Transverse colon (tissue), 4 donors: Measurements from ENCODE around the gene ZFYVE21. TPM values are rescaled to one million over a fixed set of nuclear protein-coding genes. Genes with fewer than 3 reads are reported as not detected.

Source experiments
- DNase-seq: peaks from one replicate; pipeline ENCODE4 v3.0.0-alpha.2; 2019
- H3K27ac ChIP-seq, 4 donors: fragments of 200-600 bp; sonication (generic); 2 replicates each; pipeline ENCODE4 v1.5.1; 2016 to 2018; ENCODE audit warnings: inconsistent platforms in 4 of 4
- H3K27me3 ChIP-seq: fragments of 200-600 bp; sonication (generic); 2 replicates; pipeline ENCODE4 v1.5.1; 2017; ENCODE audit warnings: inconsistent platforms
- H3K36me3 ChIP-seq, 4 donors: fragments of 200-600 bp; sonication (generic); 2 replicates each; pipeline ENCODE4 v1.5.1; 2017 to 2019; ENCODE audit warnings: inconsistent platforms in 4 of 4
- H3K4me1 ChIP-seq, 4 donors: fragments of 200-600 bp; sonication (generic); 2 replicates each; pipeline ENCODE4 v1.5.1; 2017 to 2020; ENCODE audit warnings: inconsistent platforms in 4 of 4
- H3K4me3 ChIP-seq, 4 donors: fragments of 200-600 bp; sonication (generic); 1 replicate in 1 of 4; 2 replicates in 3 of 4; pipeline versions ENCODE4 v1.5.1 to v1.6.1; 2017 to 2019; ENCODE audit warnings: inconsistent platforms in 4 of 4
- H3K9me3 ChIP-seq, 2 donors: fragments of 200-600 bp; sonication (generic); 2 replicates each; pipeline ENCODE4 v1.5.1; 2017 to 2019; ENCODE audit warnings: inconsistent platforms in 2 of 2
- CTCF ChIP-seq, 5 experiments: fragments of 200-600 bp in 3 of 5; fragments of 450-650 bp in 2 of 5; sonication (generic) in 3 of 5; IDR thresholded peaks; 1 replicate in 2 of 5; 2 replicates in 3 of 5; pipeline ENCODE4 v1.5.1; 2016 to 2017; ENCODE audit warnings: antibody characterized with exemption in 5 of 5, inconsistent platforms in 3 of 5, mild to moderate bottlenecking in 2 of 5, moderate library complexity in 1 of 5
- EP300 ChIP-seq: sonication (generic); formaldehyde crosslinking; IDR thresholded peaks from one replicate; pipeline ENCODE4 v1.6.1; 2017; ENCODE audit warnings: antibody characterized with exemption, low read depth
- POLR2A ChIP-seq: fragments of 450-650 bp; IDR thresholded peaks from one replicate; pipeline ENCODE4 v1.6.1; 2016; ENCODE audit warnings: antibody characterized with exemption, mild to moderate bottlenecking, moderate library complexity
- POLR2AphosphoS5 ChIP-seq, 3 donors: sonication (generic); formaldehyde crosslinking; IDR thresholded peaks; one replicate each; pipeline ENCODE4 v1.6.1; 2016; ENCODE audit warnings: antibody characterized with exemption in 3 of 3
- WGBS, 2 donors: methylation state at CpG; one replicate each; pipeline ENCODE4 v1.1.5; 2018; ENCODE audit warnings: low coverage in 1 of 2; 5-methylcytosine and 5-hydroxymethylcytosine counted together
- in situ Hi-C, 4 donors: fragments of 200-750 bp; cut with MboI; loops; one replicate each; pipeline versions ENCODE4 v1.15.0 to v1.15.1; 2017; ENCODE audit warnings: low sequenced_read_pairs in 3 of 4, low pct_ligation_motif_present in 1 of 4, low pct_unique_long_range_greater_than_20kb in 1 of 4
- intact Hi-C: fragments of 100-400 bp; cut with DNase I; formaldehyde crosslinking; loops from one replicate; pipeline ENCODE4 v1.15.1; 2023; ENCODE audit warnings: low total_unique reads
- total RNA-seq, 4 donors: library from RNA; depleted of rRNA; stranded (reverse); fragments of >200 nt; gene quantifications; one replicate each; pipeline ENCODE4 v1.1.0, GENCODE V29; 2016

Gene ZFYVE21
- total RNA-seq, 4 donors from 2014 or later: 90.2 to 214 (median 137) TPM

GRCh38 chr14:103698380-103699260 lies 17.0 kb upstream of the ZFYVE21 start:
- H3K36me3 ChIP-seq: peaks cover 0 to 16% (median 6%) of the 10 kb centered on the region in 4 donors
- TF ChIP-seq POLR2AphosphoS5 (IDR thresholded peaks at IDR 0.05) (peak in 2 of 3 donors; percentile 49 to 51), CTCF (IDR thresholded peaks at IDR 0.05) (no peak), POLR2A (peak; percentile 30)
- in situ Hi-C loops: no loop called here
- H3K4me1 ChIP-seq: peaks cover 21 to 38% (median 30%) of the 10 kb centered on the region in 4 donors
- 66% methylated on average over 5 of the region's 33 CpGs; no CpG with 5 or more reads in 1 of the 2 donors for WGBS, 2 donors
- H3K4me3 ChIP-seq: no peak overlapping the region
- H3K27me3 ChIP-seq: no peaks in the 10 kb centered on the region
- peak overlapping the region; percentile 28 to 73 (median 57) for H3K27ac ChIP-seq
- no peaks in the 10 kb centered on the region for H3K9me3 ChIP-seq
- DNase-seq: peak; percentile 82
- intact Hi-C loops: no loop called here

GRCh38 chr14:103699261-103699661 lies 16.3 kb upstream of the ZFYVE21 start:
- H3K36me3 ChIP-seq: peaks cover 0 to 9% (median 3%) of the 10 kb centered on the region in 4 donors
- intact Hi-C loops (no loop called here), in situ Hi-C loops (no loop called here)
- DNase-seq: no peak
- no peak overlapping the region for H3K4me3 ChIP-seq
- H3K27ac ChIP-seq: peak overlapping the region in 1 of 4 donors; percentile 73
- no peak for TF ChIP-seq POLR2AphosphoS5 (IDR thresholded peaks at IDR 0.05)
- TF ChIP-seq EP300: no peak
- no peak for TF ChIP-seq CTCF (IDR thresholded peaks at IDR 0.05)
- no peak for TF ChIP-seq POLR2A
- no peaks in the 10 kb centered on the region for H3K27me3 ChIP-seq
- H3K9me3 ChIP-seq: no peaks in the 10 kb centered on the region
- peaks cover 21 to 38% (median 29%) of the 10 kb centered on the region in 4 donors for H3K4me1 ChIP-seq
- WGBS, 2 donors: 80 to 87% methylated on average over 3 to 13 of the region's 17 CpGs

GRCh38 chr14:103699901-103700752 lies 15.5 kb upstream of the ZFYVE21 start:
- H3K4me1 ChIP-seq: peaks cover 21 to 38% (median 29%) of the 10 kb centered on the region in 4 donors
- no peak overlapping the region for H3K27ac ChIP-seq
- in situ Hi-C loops: no loop called here
- WGBS, 2 donors: 86% methylated on average over 22 of the region's 25 CpGs; no CpG with 5 or more reads in 1 of the 2 donors
- intact Hi-C loops: no loop called here
- no peak overlapping the region for H3K4me3 ChIP-seq
- H3K27me3 ChIP-seq: no peaks in the 10 kb centered on the region
- no peak for TF ChIP-seq POLR2AphosphoS5 (IDR thresholded peaks at IDR 0.05)
- no peak for TF ChIP-seq POLR2A
- no peak for TF ChIP-seq EP300
- no peak for TF ChIP-seq CTCF (IDR thresholded peaks at IDR 0.05)
- H3K36me3 ChIP-seq: peaks cover 0 to 3% (median 0%) of the 10 kb centered on the region in 4 donors
- no peaks in the 10 kb centered on the region for H3K9me3 ChIP-seq
- no peak for DNase-seq
